LNCAP (cell line): Measurements from ENCODE around the gene KCNG3.

ENCODE experiments used
- CTCF ChIP-seq: fragments of 450-650 bp; IDR thresholded peaks from 2 replicates; pipeline ENCODE4 v1.5.1; 2017; ENCODE audit warnings: mild to moderate bottlenecking

The KCNG3 gene

GRCh38 chr2:42421601-42422239, 72.1 kb downstream of the KCNG3 start:
- no peak for TF ChIP-seq CTCF

GRCh38 chr2:42421157-42421485, 72.7 kb downstream of the KCNG3 start:
- no peak for TF ChIP-seq CTCF

GRCh38 chr2:42414648-42415047, 79.1 kb downstream of the KCNG3 start:
- TF ChIP-seq CTCF = no peak

GRCh38 chr2:42414158-42414557, 79.6 kb downstream of the KCNG3 start:
- TF ChIP-seq CTCF = no peak

GRCh38 chr2:42410742-42411514, 82.9 kb downstream of the KCNG3 start:
- no peak for TF ChIP-seq CTCF

- no peak for TF ChIP-seq CTCF
These were observed 85.8 kb downstream of the KCNG3 start for GRCh38 chr2:42408009-42408408.

- no peak for TF ChIP-seq CTCF
These were observed 86.3 kb downstream of the KCNG3 start for GRCh38 chr2:42407476-42407875.

- no peak for TF ChIP-seq CTCF
These were observed 89.1 kb downstream of the KCNG3 start for GRCh38 chr2:42404676-42405075.
